MCF 10A (cell line): Measurements from ENCODE around the gene SPPL3. TPM values are rescaled to one million over a fixed set of nuclear protein-coding genes. Genes with fewer than 3 reads are reported as not detected.

Experiments
- BruUV-seq: library from RNA; stranded (reverse); fragments of 400-500 nt; replicated peaks from 2 replicates; lab custom pipeline; 2021; lab: Mats Ljungman, UMichigan
- CTCF ChIA-PET: fragments of 300-600 bp; sonication (Branson Sonifier 250); formaldehyde crosslinking; extraction: SDS; loops from one replicate; lab custom pipeline; 2021; ENCODE audit warnings: antibody characterized with exemption, inconsistent platforms; lab: Yijun Ruan, JAX
- POLR2A ChIA-PET: fragments of 300-600, 350-650 bp; sonication (Branson Sonifier 250); formaldehyde crosslinking; extraction: SDS; loops from one replicate; lab custom pipeline; 2020; ENCODE audit warnings: antibody characterized with exemption, inconsistent platforms; lab: Yijun Ruan, JAX
- DNase-seq: peaks from one replicate; pipeline ENCODE4 v3.0.0-alpha.2; 2018; ENCODE audit not compliant: unreplicated experiment
- H3K27ac Mint-ChIP-seq: one replicate; pipeline ENCODE4 v1.8.0; 2022; ENCODE audit warnings: mild to moderate bottlenecking, low read depth, mixed read lengths; ENCODE audit not compliant: unreplicated experiment
- H3K27me3 Mint-ChIP-seq: one replicate; pipeline ENCODE4 v1.8.0; 2022; ENCODE audit warnings: mixed read lengths; ENCODE audit not compliant: insufficient read depth, unreplicated experiment
- H3K36me3 Mint-ChIP-seq: one replicate; pipeline ENCODE4 v1.8.0; 2022; ENCODE audit warnings: mild to moderate bottlenecking, moderate library complexity, mixed read lengths; ENCODE audit not compliant: insufficient read depth, unreplicated experiment
- H3K4me1 Mint-ChIP-seq: one replicate; pipeline ENCODE4 v1.8.0; 2022; ENCODE audit warnings: mixed read lengths; ENCODE audit not compliant: insufficient read depth, unreplicated experiment
- H3K4me3 Mint-ChIP-seq: one replicate; pipeline ENCODE4 v1.8.0; 2022; ENCODE audit warnings: mild to moderate bottlenecking, moderate library complexity, mixed read lengths; ENCODE audit not compliant: unreplicated experiment
- H3K9me3 Mint-ChIP-seq: one replicate; pipeline ENCODE4 v1.8.0; 2022; ENCODE audit warnings: mixed read lengths; ENCODE audit not compliant: unreplicated experiment
- intact Hi-C: fragments of 100-400 bp; cut with micrococcal nuclease; formaldehyde crosslinking; loops from 2 replicates; pipeline ENCODE4 v1.14.1; 2022
- total RNA-seq: library from RNA; stranded (reverse); gene quantifications from 2 replicates; pipeline ENCODE4 v1.2.3, GENCODE V29; 2022
- TF ChIP-seq, protein P1 (sequence below): fragments of 200-600 bp; IDR thresholded peaks from one replicate; pipeline ENCODE4 v1.8.0; 2022; ENCODE audit warnings: antibody characterized with exemption, mild to moderate bottlenecking; ENCODE audit not compliant: unreplicated experiment

The SPPL3 gene
- total RNA-seq, 1 experiment from 2014 or later, result 32.6 TPM

GRCh38 chr12:120719496-120720233, 184.5 kb downstream of the SPPL3 start:
- H3K27me3 Mint-ChIP-seq, result no peaks in the 10 kb centered on the region
- peaks cover 85% of the 10 kb centered on the region for H3K36me3 Mint-ChIP-seq
- ChIA-PET CTCF (interaction anchor here (1.0 to 1.9 kb wide), 5 partner anchors 8 to 137 kb away, joined by 3 to 6 read pairs (median 5); partner anchors contain the start of gene UNC119B), POLR2A (interaction anchor here (0.8 to 1.8 kb wide), 3 partner anchors 9 to 138 kb away, joined by 3 to 17 read pairs (median 3); partner anchors contain the start of genes POP5 and UNC119B)
- H3K4me1 Mint-ChIP-seq, result peaks cover 16% of the 10 kb centered on the region
- peak overlapping the region; percentile 91 for H3K27ac Mint-ChIP-seq
- BruUV-seq, result no TSS peak
- TF ChIP-seq, protein P1, sequence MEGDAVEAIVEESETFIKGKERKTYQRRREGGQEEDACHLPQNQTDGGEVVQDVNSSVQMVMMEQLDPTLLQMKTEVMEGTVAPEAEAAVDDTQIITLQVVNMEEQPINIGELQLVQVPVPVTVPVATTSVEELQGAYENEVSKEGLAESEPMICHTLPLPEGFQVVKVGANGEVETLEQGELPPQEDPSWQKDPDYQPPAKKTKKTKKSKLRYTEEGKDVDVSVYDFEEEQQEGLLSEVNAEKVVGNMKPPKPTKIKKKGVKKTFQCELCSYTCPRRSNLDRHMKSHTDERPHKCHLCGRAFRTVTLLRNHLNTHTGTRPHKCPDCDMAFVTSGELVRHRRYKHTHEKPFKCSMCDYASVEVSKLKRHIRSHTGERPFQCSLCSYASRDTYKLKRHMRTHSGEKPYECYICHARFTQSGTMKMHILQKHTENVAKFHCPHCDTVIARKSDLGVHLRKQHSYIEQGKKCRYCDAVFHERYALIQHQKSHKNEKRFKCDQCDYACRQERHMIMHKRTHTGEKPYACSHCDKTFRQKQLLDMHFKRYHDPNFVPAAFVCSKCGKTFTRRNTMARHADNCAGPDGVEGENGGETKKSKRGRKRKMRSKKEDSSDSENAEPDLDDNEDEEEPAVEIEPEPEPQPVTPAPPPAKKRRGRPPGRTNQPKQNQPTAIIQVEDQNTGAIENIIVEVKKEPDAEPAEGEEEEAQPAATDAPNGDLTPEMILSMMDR, result no peak
- H3K4me3 Mint-ChIP-seq, result no peak overlapping the region
- intact Hi-C loops, result no loop called here
- no peak for DNase-seq
- H3K9me3 Mint-ChIP-seq, result no peaks in the 10 kb centered on the region

GRCh38 chr12:120719072-120719471, 185.1 kb downstream of the SPPL3 start:
- ChIA-PET CTCF (no interaction called here), POLR2A (no interaction called here)
- intact Hi-C loops, result no loop called here
- no peak for DNase-seq
- peaks cover 89% of the 10 kb centered on the region for H3K36me3 Mint-ChIP-seq
- H3K27me3 Mint-ChIP-seq, result no peaks in the 10 kb centered on the region
- TF ChIP-seq, protein P1, result no peak
- peaks cover 16% of the 10 kb centered on the region for H3K4me1 Mint-ChIP-seq
- H3K9me3 Mint-ChIP-seq, result no peaks in the 10 kb centered on the region
- no peak overlapping the region for H3K4me3 Mint-ChIP-seq
- H3K27ac Mint-ChIP-seq, result peak overlapping the region; percentile 91
- no TSS peak for BruUV-seq

GRCh38 chr12:120718055-120718454, 186.1 kb downstream of the SPPL3 start:
- DNase-seq, result no peak
- intact Hi-C loops, result no loop called here
- Mint-ChIP-seq H3K4me1 (peaks cover 16% of the 10 kb centered on the region), H3K36me3 (peaks cover 87% of the 10 kb centered on the region), H3K27ac (no peak overlapping the region), H3K27me3 (no peaks in the 10 kb centered on the region), H3K9me3 (no peaks in the 10 kb centered on the region), H3K4me3 (no peak overlapping the region)
- ChIA-PET CTCF (interaction anchor here (0.7 kb wide), 1 partner anchor 69 kb away, joined by 3 read pairs; no protein-coding TSS in a partner anchor), POLR2A (no interaction called here)
- BruUV-seq, result no TSS peak
- TF ChIP-seq, protein P1, result no peak

DNA sequence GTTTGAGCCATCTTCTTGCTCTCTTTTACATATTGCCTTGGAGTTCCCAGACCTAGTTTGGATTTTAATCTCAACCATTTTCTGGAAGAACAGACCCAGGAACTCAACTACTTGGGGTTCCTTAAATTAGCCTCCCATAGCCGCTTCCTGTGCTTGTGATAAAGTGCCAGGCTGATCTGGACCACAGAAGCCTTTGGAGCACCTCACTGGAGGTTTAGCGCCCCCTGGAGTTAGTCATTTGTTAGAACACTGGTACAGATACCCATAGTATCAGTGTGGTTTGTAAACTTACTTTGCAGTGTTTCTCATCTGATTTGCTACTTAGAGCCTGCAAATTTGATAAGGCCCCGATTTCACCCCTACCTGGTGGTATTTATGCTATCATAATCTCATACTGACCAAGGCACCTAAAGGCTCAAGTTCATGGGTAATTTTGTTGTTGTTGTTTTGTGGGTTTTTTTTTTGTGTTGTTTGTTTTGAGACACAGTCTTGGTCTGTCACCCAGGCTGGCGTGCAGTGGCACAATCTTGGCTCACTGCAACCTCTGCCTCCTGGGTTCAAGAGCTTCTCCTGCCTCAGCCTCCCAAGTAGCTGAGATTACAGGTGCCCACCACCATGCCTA, 190.2 kb downstream of the SPPL3 start:
- intact Hi-C loops, result loop anchor here (1.0 to 2.0 kb wide), 3 partner anchors 67 to 257 kb away; no protein-coding TSS in a partner anchor
- Mint-ChIP-seq H3K4me3 (no peak overlapping the region), H3K9me3 (no peaks in the 10 kb centered on the region), H3K36me3 (peaks cover 55% of the 10 kb centered on the region), H3K27me3 (no peaks in the 10 kb centered on the region), H3K4me1 (peaks cover 11% of the 10 kb centered on the region), H3K27ac (no peak overlapping the region)
- POLR2A ChIA-PET, result interaction anchor here (0.7 to 1.0 kb wide), 3 partner anchors 26 to 133 kb away, joined by 3 to 4 read pairs (median 4); partner anchors contain the start of genes MLEC and POP5
- no TSS peak for BruUV-seq
- TF ChIP-seq, protein P1, result peak; percentile 66
- peak; percentile 87 for DNase-seq
- CTCF ChIA-PET, result interaction anchor here (0.7 to 1.8 kb wide), 9 partner anchors 22 to 389 kb away, joined by 3 to 28 read pairs (median 3); no protein-coding TSS in a partner anchor
